Natural killer cell treated with Interleukin-12 subunit alpha and Interleukin-12 subunit beta and Interleukin-15 and Interleukin-18, amount 100 ng/mL, for 72 hours (primary cell): ENCODE measurements around the gene HTRA3. TPM values are rescaled to one million over a fixed set of nuclear protein-coding genes. Genes with fewer than 3 reads are reported as not detected.
"Not testable (repeated sequence)": the region's sequence is repeated elsewhere in the genome, so short reads cannot be mapped to it uniquely, and the experiment has no call there.

Experiments used
- ATAC-seq, 2 donors: fragments of 150-1000 bp; cut with Tn5 transposase in 1 of 2; sonication (Bioruptor Pico), chemical (Tn5 transposase) in 1 of 2; 2 replicates each; pipeline ENCODE4 v1.10.0; 2021
- DNase-seq: peaks from one replicate; pipeline ENCODE4 v3.0.0; 2022; ENCODE audit warnings: low spot score
- H3K27ac Mint-ChIP-seq, 2 donors: 1 replicate in 1 of 2; 2 replicates in 1 of 2; pipeline ENCODE4 v1.8.0; 2022; ENCODE audit warnings: mixed read lengths in 2 of 2, mild to moderate bottlenecking in 1 of 2, moderate library complexity in 1 of 2
- H3K27me3 Mint-ChIP-seq, 2 donors: 1 replicate in 1 of 2; 2 replicates in 1 of 2; pipeline ENCODE4 v1.8.0; 2022; ENCODE audit warnings: mixed read lengths in 2 of 2
- H3K36me3 Mint-ChIP-seq: one replicate; pipeline ENCODE4 v1.8.0; 2022; ENCODE audit warnings: mixed read lengths
- H3K4me1 Mint-ChIP-seq, 2 donors: 1 replicate in 1 of 2; 2 replicates in 1 of 2; pipeline ENCODE4 v1.8.0; 2022; ENCODE audit warnings: low read depth in 2 of 2, mixed read lengths in 2 of 2, mild to moderate bottlenecking in 1 of 2
- H3K4me3 Mint-ChIP-seq: one replicate; pipeline ENCODE4 v1.8.0; 2022; ENCODE audit warnings: mixed read lengths
- H3K9me3 Mint-ChIP-seq: 2 replicates; pipeline ENCODE4 v1.8.0; 2022; ENCODE audit warnings: mixed read lengths
- total RNA-seq, 2 donors: library from RNA; stranded (reverse); gene quantifications; one replicate each; pipeline ENCODE4 v1.2.3, GENCODE V29; 2022

Gene HTRA3
- total RNA-seq, 2 donors from 2014 or later, result not detected

DNA sequence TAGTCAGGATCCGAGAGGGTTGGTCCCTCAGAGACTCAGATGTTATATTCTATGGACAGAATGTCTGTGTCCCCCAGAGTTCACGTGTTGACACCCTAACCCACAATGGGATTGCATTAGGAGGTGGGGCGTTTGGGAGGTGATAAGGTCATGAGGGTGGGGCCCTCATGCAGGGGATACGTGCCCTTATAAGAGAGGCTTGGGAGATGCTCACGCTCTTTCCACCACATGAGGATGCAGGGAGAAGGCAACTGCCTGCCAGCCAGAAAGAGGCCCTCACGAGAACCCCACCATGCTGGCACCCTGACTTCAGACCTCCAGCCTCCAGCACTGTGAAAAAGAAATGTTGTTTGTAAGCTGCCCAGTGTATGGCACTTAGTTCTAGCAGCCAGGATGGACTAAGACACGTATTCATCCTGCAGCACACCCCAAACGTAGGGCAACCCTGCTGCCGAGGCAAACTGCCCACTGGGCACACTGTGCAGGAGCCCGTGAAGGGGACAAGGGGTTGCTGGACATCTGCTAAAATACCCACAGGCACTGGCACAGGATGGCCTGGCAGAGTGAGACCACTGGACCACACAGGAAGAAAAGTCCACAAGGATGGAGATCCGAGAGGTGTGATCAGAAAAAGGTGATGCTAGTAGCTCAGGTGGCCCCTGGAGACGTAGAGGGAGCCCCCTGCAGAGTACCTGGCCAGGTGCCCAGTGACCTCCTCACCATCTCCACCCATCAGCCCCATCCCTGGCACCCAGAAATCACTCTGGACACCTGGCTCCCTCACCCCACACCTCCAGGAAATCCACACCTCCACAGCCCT lies 62.7 kb downstream of the HTRA3 start:
- peaks cover 3% of the 10 kb centered on the region for H3K9me3 Mint-ChIP-seq
- DNase-seq (no peak), ATAC-seq (no peak)
- peaks cover 5% of the 10 kb centered on the region for H3K36me3 Mint-ChIP-seq
- H3K27ac Mint-ChIP-seq, result no peak overlapping the region
- peaks cover 0 to 13% of the 10 kb centered on the region in 2 donors for H3K27me3 Mint-ChIP-seq
- H3K4me3 Mint-ChIP-seq, result no peak overlapping the region
- no peaks in the 10 kb centered on the region for H3K4me1 Mint-ChIP-seq

DNA sequence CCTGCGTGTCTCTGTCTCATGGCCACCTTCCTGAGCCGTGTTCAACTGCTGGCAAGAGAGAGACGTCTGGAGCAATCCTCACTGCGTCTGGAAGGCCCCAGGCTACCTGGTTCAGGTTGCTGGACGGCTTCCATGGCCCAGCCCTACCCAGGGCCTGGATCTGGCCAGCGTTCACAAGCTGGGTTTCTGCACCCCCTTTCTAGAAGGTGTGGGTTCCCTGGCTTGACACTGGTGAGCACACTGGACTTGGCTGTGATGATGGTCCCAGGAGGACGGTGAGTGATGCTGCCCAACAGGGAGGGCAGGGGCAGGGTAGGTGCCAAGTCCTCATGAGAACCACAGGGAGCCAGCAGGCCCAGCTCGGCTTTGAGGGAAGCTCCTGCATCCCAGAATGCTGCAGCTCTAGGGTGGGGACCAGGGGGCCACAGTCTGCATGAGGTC lies 63.4 kb downstream of the HTRA3 start:
- no peak overlapping the region for H3K27ac Mint-ChIP-seq
- peaks cover 3% of the 10 kb centered on the region for H3K9me3 Mint-ChIP-seq
- H3K4me1 Mint-ChIP-seq, result no peaks in the 10 kb centered on the region
- no peak overlapping the region for H3K4me3 Mint-ChIP-seq
- no peak for ATAC-seq
- no peak for DNase-seq
- peaks cover 0 to 14% of the 10 kb centered on the region in 2 donors for H3K27me3 Mint-ChIP-seq
- H3K36me3 Mint-ChIP-seq, result peaks cover 5% of the 10 kb centered on the region

DNA sequence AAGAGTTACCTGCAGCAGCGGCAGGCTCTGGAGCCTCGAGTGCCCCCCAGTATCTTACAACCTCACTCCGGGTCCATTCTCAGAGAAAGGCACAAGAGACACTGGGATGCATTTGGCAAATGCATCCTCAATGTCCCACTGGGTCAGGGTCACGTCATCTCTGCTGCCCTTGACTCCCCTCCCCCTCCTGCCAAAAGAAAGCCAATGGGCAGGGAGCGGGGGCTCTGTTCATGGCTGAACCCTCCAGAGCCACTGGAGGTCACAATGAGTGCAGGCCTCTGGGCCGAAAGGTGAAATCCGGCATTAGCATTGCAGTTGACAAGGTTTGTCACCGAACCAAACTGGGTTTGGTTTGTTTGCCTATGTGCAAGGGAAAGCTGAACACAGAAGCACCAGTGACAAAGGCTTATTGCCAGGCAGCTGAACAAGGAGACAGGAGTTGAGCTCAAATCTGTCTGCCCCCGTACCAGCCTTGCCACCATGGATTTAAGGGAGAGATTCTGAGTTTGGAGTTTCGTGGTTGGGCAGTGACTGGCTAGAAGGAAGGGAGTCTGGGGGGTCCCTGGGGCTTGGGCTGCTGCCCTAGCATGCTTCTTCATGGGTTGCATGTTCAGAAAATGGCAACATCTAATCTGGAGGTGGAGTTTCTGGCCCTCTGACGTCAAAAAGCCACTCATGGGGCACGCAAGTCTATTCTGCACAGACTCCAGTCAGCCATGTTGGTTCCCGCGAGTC lies 64.3 kb downstream of the HTRA3 start:
- Mint-ChIP-seq H3K4me3 (no peak overlapping the region), H3K27ac (no peak overlapping the region), H3K9me3 (peaks cover 3% of the 10 kb centered on the region), H3K27me3 (peaks cover 5 to 24% of the 10 kb centered on the region in 2 donors), H3K36me3 (peaks cover 5% of the 10 kb centered on the region), H3K4me1 (no peaks in the 10 kb centered on the region)
- DNase-seq, result no peak
- ATAC-seq, result no peak

DNA sequence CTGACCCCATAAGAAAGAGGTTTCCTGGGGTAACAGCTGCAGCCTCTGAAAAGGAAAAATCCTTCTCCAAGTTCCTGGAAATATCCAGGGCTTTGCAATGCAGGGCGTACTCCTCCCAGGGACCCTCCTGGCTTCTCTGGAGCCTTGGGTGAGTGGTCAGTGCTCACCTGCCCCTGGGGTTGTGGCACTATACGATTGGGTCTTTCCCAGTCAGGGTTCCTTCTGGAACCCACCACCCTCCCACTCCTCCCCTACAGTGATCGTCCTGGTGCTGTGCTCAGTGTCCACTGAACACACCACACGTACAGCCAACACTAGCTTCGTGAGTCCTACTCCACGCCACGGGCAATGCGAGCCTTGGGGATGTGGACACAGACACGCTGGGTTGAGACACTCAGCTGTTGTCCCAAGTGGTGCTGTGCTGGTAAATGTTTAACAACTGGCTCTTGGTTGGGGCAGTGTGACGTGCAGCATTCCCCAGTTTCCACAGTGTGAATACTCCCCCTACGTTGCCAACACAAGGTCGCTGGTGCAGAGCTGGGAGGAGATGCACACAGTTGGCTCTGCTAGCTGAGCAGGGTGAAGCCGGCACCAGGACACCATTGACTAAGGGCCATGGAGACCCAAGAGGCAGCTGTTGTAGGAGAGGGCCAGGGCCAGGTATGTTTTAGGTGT lies 65.4 kb downstream of the HTRA3 start:
- no peaks in the 10 kb centered on the region for H3K4me1 Mint-ChIP-seq
- DNase-seq, result no peak

DNA sequence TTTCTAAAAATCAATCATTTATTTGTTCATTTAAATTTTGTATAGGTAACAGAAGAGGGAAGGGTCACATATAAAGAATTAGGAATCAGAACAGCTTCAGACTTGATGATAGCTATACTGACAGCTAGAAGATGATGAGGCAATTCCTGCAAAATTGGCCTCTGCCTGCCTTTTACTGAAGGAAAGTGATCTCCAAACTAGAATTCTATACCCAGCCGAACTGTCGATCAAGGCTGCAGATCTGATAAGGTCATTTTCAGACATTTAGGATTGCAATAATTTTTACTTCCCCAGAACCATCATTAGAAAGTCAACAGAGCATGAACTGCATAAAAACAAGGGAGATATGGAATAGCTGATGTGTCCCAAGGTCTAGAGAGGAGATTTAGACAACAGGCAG lies 66.3 kb downstream of the HTRA3 start:
- Mint-ChIP-seq H3K4me1 (no peaks in the 10 kb centered on the region), H3K4me3 (no peak overlapping the region), H3K27me3 (peaks cover 8 to 30% of the 10 kb centered on the region in 2 donors), H3K36me3 (peaks cover 5% of the 10 kb centered on the region), H3K9me3 (peaks cover 3% of the 10 kb centered on the region), H3K27ac (no peak overlapping the region)
- no peak for ATAC-seq
- DNase-seq, result no peak

More for the DNA sequence above, 65.4 kb downstream of the HTRA3 start:
- no peak overlapping the region for H3K4me3 Mint-ChIP-seq
- peaks cover 3% of the 10 kb centered on the region for H3K9me3 Mint-ChIP-seq
- H3K27ac Mint-ChIP-seq, result no peak overlapping the region
- H3K27me3 Mint-ChIP-seq, result peaks cover 8 to 30% of the 10 kb centered on the region in 2 donors
- peaks cover 5% of the 10 kb centered on the region for H3K36me3 Mint-ChIP-seq
- ATAC-seq, result peak in 1 of 2 donors; percentile 31

DNA sequence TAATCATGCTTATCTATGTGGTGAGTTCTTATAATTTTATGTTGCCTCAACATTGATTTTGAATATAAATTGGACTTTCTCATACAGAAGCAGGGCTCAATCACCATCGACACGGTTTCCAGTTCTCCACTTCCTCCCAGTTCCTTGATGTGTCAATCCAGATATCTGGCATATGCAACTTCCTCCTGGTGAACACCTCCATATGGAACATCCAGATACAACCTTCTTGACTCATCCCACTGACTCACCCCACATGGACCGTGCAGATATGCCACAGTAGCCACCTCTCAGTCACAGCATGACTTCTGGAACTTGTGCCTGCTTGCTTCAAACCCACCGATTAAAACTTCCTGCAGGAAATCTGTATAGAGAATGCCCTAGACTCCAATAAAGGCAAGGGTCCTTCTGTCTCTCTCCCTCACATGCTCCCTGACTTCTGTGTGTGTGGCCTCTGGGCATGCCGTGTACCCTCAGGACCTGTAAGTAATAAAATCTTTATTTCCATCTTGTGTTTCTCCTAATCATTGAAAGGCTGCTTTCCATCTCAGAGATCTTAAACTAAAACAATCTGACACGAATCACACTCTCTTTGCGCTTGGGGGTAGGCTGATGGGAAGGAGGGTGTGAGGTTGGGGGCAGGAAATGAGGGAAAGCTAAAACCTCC lies 67.0 kb downstream of the HTRA3 start:
- Mint-ChIP-seq H3K4me3 (no peak overlapping the region), H3K4me1 (no peaks in the 10 kb centered on the region), H3K36me3 (peaks cover 5% of the 10 kb centered on the region), H3K9me3 (peaks cover 3% of the 10 kb centered on the region), H3K27me3 (peaks cover 8 to 30% of the 10 kb centered on the region in 2 donors), H3K27ac (no peak overlapping the region)
- ATAC-seq, result no peak
- DNase-seq, result no peak

DNA sequence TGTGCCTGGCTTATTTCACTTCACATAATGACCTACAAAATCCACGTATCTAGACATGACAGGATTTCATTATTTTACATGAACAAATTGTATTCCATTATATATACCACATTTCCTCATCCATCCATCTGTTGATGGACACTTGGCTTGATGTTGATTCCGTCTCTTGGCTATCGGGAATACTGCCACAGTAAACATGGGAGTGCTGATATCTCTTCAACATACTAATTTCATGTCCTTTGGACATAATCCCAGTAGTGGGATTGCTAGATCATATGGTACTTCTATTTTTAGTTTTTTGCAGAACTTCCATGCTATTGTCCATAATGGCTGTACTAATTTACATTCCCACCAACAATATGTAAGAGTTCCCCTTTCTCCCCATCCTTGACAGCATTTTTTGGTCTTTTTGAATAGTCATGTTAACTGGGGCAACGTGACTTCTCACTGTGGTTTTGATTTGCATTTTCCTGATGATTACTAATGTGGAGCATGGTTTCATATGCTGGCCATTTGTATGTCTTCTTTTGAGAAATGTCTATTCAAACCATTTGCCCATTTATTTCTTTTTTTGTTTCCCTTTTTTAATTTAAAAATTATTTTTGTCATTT lies 68.9 kb downstream of the HTRA3 start:
- Mint-ChIP-seq H3K27me3 (peaks cover 11 to 30% of the 10 kb centered on the region in 2 donors), H3K27ac (no peak overlapping the region), H3K4me3 (no peak overlapping the region), H3K36me3 (peaks cover 5% of the 10 kb centered on the region), H3K9me3 (peaks cover 3% of the 10 kb centered on the region), H3K4me1 (peaks cover 0 to 2% of the 10 kb centered on the region in 2 donors)
- DNase-seq, result no peak
- ATAC-seq, result no peak

DNA sequence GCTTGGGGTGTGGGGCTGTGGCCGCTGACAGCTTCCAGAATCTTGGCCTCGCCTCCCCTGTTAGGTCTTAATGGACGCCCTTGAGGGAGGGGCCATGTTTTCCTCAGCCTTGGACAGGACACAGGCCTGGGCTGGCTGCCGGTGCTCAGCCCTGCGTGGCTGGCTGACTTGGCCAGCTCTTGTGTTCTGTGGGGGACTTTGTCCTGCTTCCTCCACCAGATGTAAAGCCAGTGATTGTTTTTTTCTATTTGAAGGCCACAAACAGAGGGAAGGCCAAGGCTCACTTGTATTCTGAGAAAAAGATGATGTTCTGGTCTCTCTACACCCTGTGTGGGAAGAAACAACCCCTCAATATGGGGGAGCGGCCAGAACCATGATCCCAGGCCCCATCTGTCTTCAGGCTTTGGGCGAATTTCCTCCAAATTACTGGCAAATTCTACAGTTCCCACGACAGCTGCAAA lies 71.3 kb downstream of the HTRA3 start:
- Mint-ChIP-seq H3K9me3 (peaks cover 2% of the 10 kb centered on the region), H3K4me1 (peaks cover 0 to 2% of the 10 kb centered on the region in 2 donors), H3K4me3 (no peak overlapping the region), H3K27ac (no peak overlapping the region), H3K27me3 (peaks cover 11 to 27% of the 10 kb centered on the region in 2 donors), H3K36me3 (peaks cover 3% of the 10 kb centered on the region)
- no peak for DNase-seq
- no peak for ATAC-seq

DNA sequence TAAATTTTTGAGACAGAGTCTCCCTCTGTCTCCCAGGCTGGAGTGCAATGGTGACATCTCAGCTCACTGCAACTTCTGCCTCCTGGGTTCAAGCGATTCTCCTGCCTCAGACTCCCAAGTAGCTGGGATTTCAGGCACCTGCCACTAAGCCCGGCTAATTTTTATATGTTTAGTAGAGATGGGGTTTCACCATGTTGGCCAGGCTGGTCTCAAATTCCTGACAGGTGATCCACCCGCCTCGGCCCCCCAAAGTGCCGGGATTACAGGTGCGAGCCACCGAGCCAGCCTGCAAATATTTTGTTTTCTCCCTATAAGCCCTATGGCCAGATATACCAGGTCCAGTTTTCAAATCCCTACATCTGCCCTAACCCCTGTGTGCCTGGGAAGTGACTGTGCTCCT lies 71.7 kb downstream of the HTRA3 start:
- H3K27ac Mint-ChIP-seq, DNase-seq, H3K36me3 Mint-ChIP-seq, H3K4me3 Mint-ChIP-seq, H3K9me3 Mint-ChIP-seq, ATAC-seq, H3K4me1 Mint-ChIP-seq: not testable (repeated sequence)
- peaks cover 11 to 23% of the 10 kb centered on the region in 2 donors for H3K27me3 Mint-ChIP-seq

DNA sequence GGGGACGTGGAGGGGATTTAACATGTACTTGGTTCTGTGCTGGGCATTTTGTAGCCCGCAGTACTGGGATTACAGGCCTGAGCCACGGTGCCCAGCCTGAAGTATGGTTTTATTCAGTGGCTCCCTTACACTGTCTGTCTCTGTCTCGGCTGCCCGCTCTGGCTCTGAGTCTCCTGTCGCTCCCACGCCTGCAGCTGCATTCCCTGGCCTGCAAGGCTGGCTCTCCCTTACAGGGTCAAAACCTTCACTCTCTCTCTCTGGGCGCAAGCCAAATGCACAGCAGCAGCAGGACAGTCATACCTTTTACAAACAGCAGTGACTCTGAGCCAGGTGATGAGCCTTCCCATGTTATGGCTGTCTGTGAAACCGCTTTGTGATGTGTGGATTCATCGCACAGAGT lies 72.1 kb downstream of the HTRA3 start:
- Mint-ChIP-seq H3K9me3 (no peaks in the 10 kb centered on the region), H3K36me3 (no peaks in the 10 kb centered on the region), H3K4me3 (no peak overlapping the region), H3K4me1 (peaks cover 0 to 2% of the 10 kb centered on the region in 2 donors), H3K27ac (no peak overlapping the region), H3K27me3 (peaks cover 11 to 20% of the 10 kb centered on the region in 2 donors)
- DNase-seq (no peak), ATAC-seq (no peak)

DNA sequence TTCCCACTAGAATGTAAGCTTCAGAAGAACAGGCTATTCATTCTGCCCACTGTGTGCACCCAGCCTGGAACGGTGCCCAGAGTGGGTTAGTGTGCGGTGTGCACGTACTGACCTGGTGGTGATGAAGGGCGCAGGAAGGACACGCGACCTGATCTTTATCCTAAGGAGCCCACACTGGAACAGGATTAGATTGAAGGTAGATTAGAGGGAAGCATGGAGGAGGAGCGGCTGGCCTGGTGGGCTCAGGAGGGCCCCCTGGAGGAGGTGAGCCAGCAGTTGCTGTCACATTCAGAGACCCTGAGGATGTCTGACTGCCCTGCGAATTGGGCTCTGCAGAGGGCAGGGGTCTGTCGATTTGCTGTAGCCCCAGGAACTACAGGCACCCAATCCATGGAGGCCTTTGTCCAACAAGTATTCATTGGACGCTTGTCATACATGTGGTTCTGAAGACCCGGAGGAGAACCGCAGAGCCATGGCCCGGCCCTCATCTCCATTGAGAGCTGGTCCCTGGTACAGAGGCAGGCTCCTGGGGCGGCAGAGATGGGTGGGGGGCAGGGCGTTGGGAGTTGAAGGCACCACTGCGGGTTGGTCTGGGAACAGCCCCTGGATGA lies 73.2 kb downstream of the HTRA3 start:
- ATAC-seq, result no peak
- no peaks in the 10 kb centered on the region for H3K9me3 Mint-ChIP-seq
- no peak overlapping the region for H3K27ac Mint-ChIP-seq
- no peak overlapping the region for H3K4me3 Mint-ChIP-seq
- peaks cover 11 to 17% of the 10 kb centered on the region in 2 donors for H3K27me3 Mint-ChIP-seq
- H3K4me1 Mint-ChIP-seq, result peaks cover 0 to 2% of the 10 kb centered on the region in 2 donors
- DNase-seq, result no peak
- H3K36me3 Mint-ChIP-seq, result no peaks in the 10 kb centered on the region

DNA sequence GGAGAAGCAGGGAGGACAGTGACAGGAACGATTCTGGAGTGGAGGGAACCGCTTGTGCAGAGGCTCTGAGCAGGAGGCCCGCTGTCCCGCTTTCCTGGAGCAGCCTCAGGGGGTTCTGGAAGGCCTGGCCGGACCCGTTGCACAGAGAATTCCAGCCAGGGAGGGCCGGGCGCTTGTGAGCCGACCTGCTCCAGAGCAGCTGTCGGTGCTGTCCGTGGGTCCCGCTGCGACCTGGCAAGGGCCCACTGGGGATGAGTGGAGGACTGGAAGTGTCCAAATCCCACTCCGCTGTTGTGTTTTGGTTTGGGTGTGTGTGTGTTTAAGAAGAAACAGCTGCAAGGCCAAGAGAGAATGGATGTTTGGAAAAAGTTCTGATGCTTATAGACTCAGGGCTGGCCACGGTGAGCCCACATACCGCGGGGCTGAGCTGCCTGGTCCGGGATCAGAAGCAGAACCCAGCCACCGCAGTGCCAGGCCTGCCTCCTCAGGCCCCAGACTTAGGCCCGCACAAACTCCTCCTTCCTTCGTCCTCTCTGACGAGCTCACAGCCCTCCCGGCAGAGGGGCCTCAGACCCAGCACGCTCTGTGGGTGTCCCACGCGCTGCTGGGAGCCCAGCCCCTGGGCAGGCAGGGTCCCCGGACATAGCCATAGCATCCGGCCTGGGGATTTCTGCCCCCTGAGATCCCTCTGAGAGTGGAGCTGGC lies 73.9 kb downstream of the HTRA3 start:
- no peak for ATAC-seq
- no peak for DNase-seq
- Mint-ChIP-seq H3K4me3 (no peak overlapping the region), H3K4me1 (peaks cover 0 to 2% of the 10 kb centered on the region in 2 donors), H3K36me3 (no peaks in the 10 kb centered on the region), H3K9me3 (no peaks in the 10 kb centered on the region), H3K27me3 (peaks cover 8 to 10% of the 10 kb centered on the region in 2 donors), H3K27ac (no peak overlapping the region)
